Endothelial cell of umbilical vein (primary cell): ENCODE measurements around the gene TRIM23. TPM values are rescaled to one million over a fixed set of nuclear protein-coding genes. Genes with fewer than 3 reads are reported as not detected.
A peak's percentile ranks its signal among the peaks of the same experiment; 100 is the strongest.

Source experiments
- Bru-seq: library from RNA; stranded (reverse); fragments of 400-500 nt; gene quantifications from one replicate; lab custom pipeline; 2021; lab: Mats Ljungman, UMichigan
- BruChase-seq, 2 experiments: library from RNA; stranded (reverse); fragments of 400-500 nt; gene quantifications; one replicate each; lab custom pipeline; 2021; lab: Mats Ljungman, UMichigan
- BruUV-seq: library from RNA; stranded (reverse); fragments of 400-500 nt; replicated peaks from 2 replicates; lab custom pipeline; 2021; lab: Mats Ljungman, UMichigan
- CTCF ChIA-PET: fragments of 300-600, 350-600 bp; sonication (Branson Sonifier 250); formaldehyde crosslinking; loops from one replicate; lab custom pipeline; 2021; ENCODE audit warnings: antibody characterized with exemption, inconsistent platforms; lab: Charles Lee
- POLR2A ChIA-PET: fragments of 300-600, 350-600 bp; sonication (Branson Sonifier 250); formaldehyde crosslinking; loops from one replicate; lab custom pipeline; 2021; ENCODE audit warnings: antibody characterized with exemption, inconsistent platforms; lab: Charles Lee
- DNase-seq: peaks from one replicate; pipeline ENCODE4 v3.0.0-alpha.2; 2011; ENCODE audit warnings: low read depth, low spot score
- FAIRE-seq: peaks from 2 replicates; lab custom pipeline; 2011; peaks lifted over from hg19 to GRCh38; lab: Jason Lieb, UNC
- H2AFZ ChIP-seq: 2 replicates; pipeline ENCODE4 v1.6.0; 2012; ENCODE audit warnings: low read depth, low read length, control low read depth, inconsistent platforms
- H3K27ac ChIP-seq: 2 replicates; pipeline ENCODE4 v1.5.1; 2011; ENCODE audit warnings: low read depth, mild to moderate bottlenecking, control low read depth, low read length, moderate library complexity; ENCODE audit not compliant: insufficient read depth
- H3K27me3 ChIP-seq, 2 experiments: 2 replicates each; pipeline versions ENCODE4 v1.6.0 to v1.6.1; 2011; ENCODE audit warnings: low read length in 2 of 2, mixed read lengths in 1 of 2; ENCODE audit not compliant: control insufficient read depth in 2 of 2, insufficient read depth in 2 of 2
- H3K36me3 ChIP-seq, 2 experiments: 2 replicates in 1 of 2; 3 replicates in 1 of 2; pipeline ENCODE4 v1.5.1; 2011; ENCODE audit warnings: low read length in 2 of 2, mild to moderate bottlenecking in 1 of 2, moderate library complexity in 1 of 2; ENCODE audit not compliant: control insufficient read depth in 2 of 2, insufficient read depth in 2 of 2; ENCODE audit errors: extremely low read depth in 1 of 2
- H3K4me1 ChIP-seq: 3 replicates; pipeline ENCODE4 v1.5.1; 2011; ENCODE audit warnings: mild to moderate bottlenecking, low read length; ENCODE audit not compliant: control insufficient read depth, insufficient read depth; ENCODE audit errors: extremely low read depth
- H3K4me2 ChIP-seq: 2 replicates; pipeline ENCODE4 v1.6.1; 2011; ENCODE audit warnings: low read length, control low read depth, mixed read lengths; ENCODE audit not compliant: insufficient read depth
- H3K4me3 ChIP-seq, 3 experiments: fragments of 200-600 bp in 1 of 3; sonication (generic), shearing (Covaris generic) in 1 of 3; replicated peaks in 1 of 3; 2 replicates each; pipeline ENCODE4 v1.5.1; 2011 to 2016; ENCODE audit warnings: control low read depth in 3 of 3, low read length in 3 of 3, mild to moderate bottlenecking in 2 of 3, inconsistent platforms in 1 of 3, low read depth in 1 of 3, moderate library complexity in 1 of 3; ENCODE audit not compliant: insufficient read depth in 1 of 3
- H3K79me2 ChIP-seq: 2 replicates; pipeline ENCODE4 v1.6.0; 2012; ENCODE audit warnings: low read length, inconsistent platforms; ENCODE audit not compliant: control insufficient read depth, insufficient read depth
- H3K9ac ChIP-seq: replicated peaks from 2 replicates; pipeline ENCODE3; 2011; ENCODE audit warnings: low read length, control low read depth; ENCODE audit not compliant: insufficient read depth; ENCODE audit errors: extremely low read depth
- H3K9me1 ChIP-seq: replicated peaks from 3 replicates; pipeline ENCODE4 v1.6.0; 2011; ENCODE audit warnings: mild to moderate bottlenecking, low read length; ENCODE audit not compliant: control insufficient read depth, insufficient read depth; ENCODE audit errors: extremely low read depth
- H3K9me3 ChIP-seq: replicated peaks from 2 replicates; pipeline ENCODE4 v1.5.1; 2012; ENCODE audit warnings: low read length, inconsistent platforms; ENCODE audit not compliant: control insufficient read depth, insufficient read depth
- H4K20me1 ChIP-seq: replicated peaks from 2 replicates; pipeline ENCODE3; 2011; ENCODE audit warnings: mild to moderate bottlenecking, low read length; ENCODE audit not compliant: control insufficient read depth, insufficient read depth; ENCODE audit errors: extremely low read depth
- EZH2 ChIP-seq: IDR thresholded peaks from 2 replicates; pipeline ENCODE4 v1.6.1; 2012; ENCODE audit warnings: borderline replicate concordance, low read depth, mild to moderate bottlenecking, moderate library complexity, low read length, inconsistent platforms; ENCODE audit not compliant: severe bottlenecking
- FOS ChIP-seq: IDR thresholded peaks from 2 replicates; pipeline ENCODE4 v1.6.1; 2011; ENCODE audit warnings: mild to moderate bottlenecking, low read length, moderate library complexity, borderline replicate concordance; ENCODE audit not compliant: insufficient read depth
- GATA2 ChIP-seq: IDR thresholded peaks from 2 replicates; pipeline ENCODE4 v1.7.0; 2011; ENCODE audit warnings: low read depth, mild to moderate bottlenecking, moderate library complexity, mixed read lengths, low read length; ENCODE audit not compliant: insufficient read length, insufficient read depth
- JUN ChIP-seq: IDR thresholded peaks from 2 replicates; pipeline ENCODE4 v1.6.1; 2011; ENCODE audit warnings: borderline replicate concordance, low read depth; ENCODE audit not compliant: insufficient read length, insufficient read depth
- MYC ChIP-seq: IDR thresholded peaks from one replicate; pipeline ENCODE4 v1.6.1; 2011; ENCODE audit warnings: mild to moderate bottlenecking, low read depth, low read length
- POLR2A ChIP-seq: IDR thresholded peaks from 2 replicates; pipeline ENCODE4 v1.6.1; 2012; ENCODE audit warnings: low read depth, mild to moderate bottlenecking, control low read depth, low read length
- POLR2AphosphoS5 ChIP-seq: IDR thresholded peaks from 2 replicates; pipeline ENCODE4 v1.6.1; 2012; ENCODE audit warnings: low read depth, mild to moderate bottlenecking, control low read depth, low read length, moderate library complexity; ENCODE audit not compliant: insufficient read depth
- dilution Hi-C: fragments of 300-500 bp; cut with MboI; formaldehyde crosslinking; loops from one replicate; pipeline ENCODE4 v1.15.0; 2019; ENCODE audit warnings: low sequenced_read_pairs; ENCODE audit not compliant: extremely low pct_ligation_motif_present
- intact Hi-C: fragments of 100-400 bp; cut with micrococcal nuclease; formaldehyde crosslinking; loops from one replicate; pipeline ENCODE4 v1.10.0; 2022
- long read RNA-seq: library from polyadenylated mRNA; stranded (forward); transcript quantifications from one replicate; pipeline ENCODE4 v2.0.0, GENCODE V29; 2021
- polyA minus RNA-seq, 3 experiments: library from RNA; depleted of rRNA, polyadenylated mRNA; stranded (reverse); fragments of >200 nt; gene quantifications; 1 replicate in 1 of 3; 2 replicates in 2 of 3; pipeline ENCODE4 v1.2.3, GENCODE V29; 2011
- polyA plus RNA-seq, 4 experiments: library from polyadenylated mRNA; depleted of rRNA in 3 of 4; stranded (reverse) in 3 of 4; unstranded in 1 of 4; fragments of >200 nt; gene quantifications; 2 replicates each; pipeline versions ENCODE4 v1.2.1 to v1.2.3, GENCODE V29; 2011 to 2012; ENCODE audit warnings: missing spikeins in 1 of 4
- total RNA-seq: library from RNA; stranded (reverse); gene quantifications from 2 replicates; pipeline ENCODE4 v1.2.3, GENCODE V29; 2021
- TF ChIP-seq, protein P1 (sequence below): IDR thresholded peaks from 2 replicates; pipeline ENCODE4 v1.6.1; 2011; ENCODE audit not compliant: insufficient read depth, insufficient read length
- TF ChIP-seq, protein P2 (sequence below), 2 donors: IDR thresholded peaks; 1 replicate in 1 of 2; 2 replicates in 1 of 2; pipeline ENCODE4 v1.5.1; 2011; ENCODE audit warnings: low read length in 2 of 2, mild to moderate bottlenecking in 2 of 2, moderate library complexity in 2 of 2, control low read depth in 1 of 2, inconsistent platforms in 1 of 2, low read depth in 1 of 2; ENCODE audit not compliant: insufficient read depth in 1 of 2; ENCODE audit errors: extremely low read depth in 1 of 2

The TRIM23 gene
- total RNA-seq: 10.0 and 10.6 TPM in 2 replicates
- 2.2 and 2.5 TPM in 2 replicates for polyA plus RNA-seq
- polyA plus RNA-seq (2011; cell fraction: cytosol; rRNA removed): 3.0 TPM in 2 replicates
- polyA plus RNA-seq (2011; cell fraction: nucleus; rRNA removed): 8.4 and 8.6 TPM in 2 replicates
- 5.6 and 5.9 TPM in 2 replicates for polyA plus RNA-seq (2012)
- polyA minus RNA-seq: 19.5 and 28.7 TPM in 2 replicates
- polyA minus RNA-seq (2011; cell fraction: cytosol; rRNA and poly(A)+ RNA removed): 8.0 TPM
- 20.6 and 27.8 TPM in 2 replicates for polyA minus RNA-seq (2011; cell fraction: nucleus; rRNA and poly(A)+ RNA removed)
- Bru-seq, nascent RNA: percentile 72 among the genes with signal in this experiment
- BruChase-seq, experiment 1, labeled RNA remaining after a 6-hour chase: percentile 53 among the genes with signal in this experiment
- percentile 68 among the genes with signal in this experiment for BruChase-seq, experiment 2, labeled RNA remaining after a 2-hour chase
- long read RNA-seq, full-length matches to known transcripts: 13 of 14 reads
- long read RNA-seq, partial matches to known transcripts: 1 of 14 reads
- long read RNA-seq, other reads (novel, unspliced or antisense): 0 of 14 reads

DNA sequence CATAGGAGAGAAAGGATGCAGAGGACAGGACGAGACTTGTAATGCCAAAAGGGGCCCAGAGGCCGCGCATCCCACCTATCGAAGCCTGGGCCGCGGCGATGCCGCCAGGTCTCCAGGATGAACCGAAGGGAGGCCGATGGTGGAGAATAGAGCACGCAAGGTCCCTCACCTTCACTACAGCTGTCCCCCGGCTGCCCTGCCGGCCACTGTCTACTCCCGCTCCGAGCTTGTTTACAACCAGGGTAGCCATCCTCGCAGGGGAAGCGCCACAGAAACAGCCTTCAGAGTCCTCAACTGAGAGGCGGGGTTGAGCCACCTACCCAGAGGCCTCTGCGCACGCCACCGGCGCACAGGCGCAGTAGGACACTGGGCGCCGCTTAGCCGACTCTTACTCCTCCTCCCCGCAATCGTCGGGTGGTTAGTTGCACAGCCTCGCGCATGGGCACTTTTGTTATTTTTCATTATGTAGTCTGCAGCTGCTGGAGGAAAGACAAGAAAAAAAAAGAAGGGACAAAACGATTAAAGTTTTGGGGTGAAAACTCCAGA, at the start of gene TRIM23:
Gene TRIM23, minus strand, starts transcription at position 309 of the 546 bp plus-strand sequence. Its CDS starts 59 bp downstream, at position 250.
- Histone ChIP-seq H3K9me3 (no peaks in the 10 kb centered on the region), H3K4me3 (peak within 1 kb of the TSS; percentile 76 to 97 (median 92)), H3K4me2 (peak within 1 kb of the TSS; percentile 100), H3K36me3 (no peaks in the 10 kb centered on the region), H4K20me1 (no peaks in the 10 kb centered on the region), H3K27me3 (no peaks in the 10 kb centered on the region), H3K79me2 (peaks cover 56% of the 10 kb centered on the region), H3K9ac (peak within 1 kb of the TSS; percentile 85), H3K4me1 (peaks cover 19% of the 10 kb centered on the region), H3K27ac (peak within 1 kb of the TSS; percentile 84), H3K9me1 (no peaks in the 10 kb centered on the region), H2AFZ (peak within 1 kb of the TSS; percentile 94)
- CTCF ChIA-PET: interaction anchor here (0.6 to 1.1 kb wide), 3 partner anchors 27 to 719 kb away, joined by 3 to 5 read pairs (median 5); no protein-coding TSS in a partner anchor
- TF ChIP-seq FOS (no peak), POLR2A (peak; percentile 78), EZH2 (no peak), POLR2AphosphoS5 (peak; percentile 49)
- peak; percentile 71 for FAIRE-seq
- peak; percentile 95 for DNase-seq
- dilution Hi-C loops: no loop called here
- POLR2A ChIA-PET: no interaction called here
- intact Hi-C loops: loop anchor here (2.0 to 10.0 kb wide), 3 partner anchors 99 to 521 kb away; partner anchors contain the start of genes ERBIN, NLN, SGTB and SREK1
- BruUV-seq: no TSS peak

DNA sequence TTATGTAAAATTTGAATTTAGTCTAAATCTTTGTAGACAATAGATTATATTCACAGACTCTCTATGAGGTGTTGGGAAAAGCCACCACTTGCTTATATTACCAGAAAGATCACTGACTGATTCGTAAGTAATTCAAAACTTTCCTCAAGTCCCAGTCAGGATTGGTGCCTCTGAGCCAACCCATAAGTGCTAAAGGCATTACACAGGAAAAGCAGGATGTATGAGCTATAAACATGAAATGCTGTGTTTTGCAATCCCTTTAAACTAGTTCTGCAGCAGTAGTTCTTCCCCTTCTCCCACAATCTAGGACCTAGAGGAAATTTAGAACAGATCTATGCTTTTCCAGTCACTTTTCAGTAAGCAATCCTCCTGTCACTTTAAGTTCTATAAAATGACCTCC, 48.7 kb upstream of the TRIM23 start:
- Histone ChIP-seq H3K9me1 (no peaks in the 10 kb centered on the region), H3K27ac (no peak overlapping the region), H3K4me2 (no peak overlapping the region), H4K20me1 (no peaks in the 10 kb centered on the region), H3K4me3 (no peak overlapping the region), H3K27me3 (no peaks in the 10 kb centered on the region), H3K4me1 (no peaks in the 10 kb centered on the region), H3K79me2 (no peaks in the 10 kb centered on the region), H2AFZ (no peak overlapping the region), H3K36me3 (no peaks in the 10 kb centered on the region), H3K9me3 (no peaks in the 10 kb centered on the region), H3K9ac (no peak overlapping the region)
- TF ChIP-seq JUN (no peak), FOS (no peak), EZH2 (no peak), POLR2AphosphoS5 (no peak), MYC (no peak), POLR2A (no peak), GATA2 (no peak)
- TF ChIP-seq, protein P1, sequence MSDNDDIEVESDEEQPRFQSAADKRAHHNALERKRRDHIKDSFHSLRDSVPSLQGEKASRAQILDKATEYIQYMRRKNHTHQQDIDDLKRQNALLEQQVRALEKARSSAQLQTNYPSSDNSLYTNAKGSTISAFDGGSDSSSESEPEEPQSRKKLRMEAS: no peak
- TF ChIP-seq, protein P2, sequence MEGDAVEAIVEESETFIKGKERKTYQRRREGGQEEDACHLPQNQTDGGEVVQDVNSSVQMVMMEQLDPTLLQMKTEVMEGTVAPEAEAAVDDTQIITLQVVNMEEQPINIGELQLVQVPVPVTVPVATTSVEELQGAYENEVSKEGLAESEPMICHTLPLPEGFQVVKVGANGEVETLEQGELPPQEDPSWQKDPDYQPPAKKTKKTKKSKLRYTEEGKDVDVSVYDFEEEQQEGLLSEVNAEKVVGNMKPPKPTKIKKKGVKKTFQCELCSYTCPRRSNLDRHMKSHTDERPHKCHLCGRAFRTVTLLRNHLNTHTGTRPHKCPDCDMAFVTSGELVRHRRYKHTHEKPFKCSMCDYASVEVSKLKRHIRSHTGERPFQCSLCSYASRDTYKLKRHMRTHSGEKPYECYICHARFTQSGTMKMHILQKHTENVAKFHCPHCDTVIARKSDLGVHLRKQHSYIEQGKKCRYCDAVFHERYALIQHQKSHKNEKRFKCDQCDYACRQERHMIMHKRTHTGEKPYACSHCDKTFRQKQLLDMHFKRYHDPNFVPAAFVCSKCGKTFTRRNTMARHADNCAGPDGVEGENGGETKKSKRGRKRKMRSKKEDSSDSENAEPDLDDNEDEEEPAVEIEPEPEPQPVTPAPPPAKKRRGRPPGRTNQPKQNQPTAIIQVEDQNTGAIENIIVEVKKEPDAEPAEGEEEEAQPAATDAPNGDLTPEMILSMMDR (IDR thresholded peaks at IDR 0.05; ENCODE audit: extremely low read depth in 1 of 2, insufficient read depth in 1 of 2, low read depth in 1 of 2, low read length in 2 of 2): no peak
- BruUV-seq: no TSS peak
- DNase-seq (no peak), FAIRE-seq (no peak)
- intact Hi-C loops: no loop called here
- dilution Hi-C loops: no loop called here
- ChIA-PET POLR2A (no interaction called here), CTCF (interaction anchor here (1.0 to 1.4 kb wide), 4 partner anchors 9 to 15 kb away, joined by 3 to 4 read pairs (median 4); no protein-coding TSS in a partner anchor)
